Germinal center (tissue), 1 donor: Measurements from ENCODE around the gene DUSP1.

ENCODE experiments used
- DNase-seq: peaks from one replicate; pipeline ENCODE4 v3.0.0; 2012; ENCODE audit warnings: mixed read lengths, low spot score

The DUSP1 gene

GRCh38 chr5:172762214-172763119, 8.5 kb downstream of the DUSP1 start:
- no peak for DNase-seq

- DNase-seq, result no peak
Measured at GRCh38 chr5:172760959-172761358, 10.0 kb downstream of the DUSP1 start.

GRCh38 chr5:172760136-172760535, 10.9 kb downstream of the DUSP1 start:
- no peak for DNase-seq

GRCh38 chr5:172758834-172759149, 12.2 kb downstream of the DUSP1 start:
- DNase-seq, result no peak

- DNase-seq, result no peak
Measured at GRCh38 chr5:172758077-172758833, 12.7 kb downstream of the DUSP1 start.

- no peak for DNase-seq
Measured at GRCh38 chr5:172757394-172758010, 13.5 kb downstream of the DUSP1 start.

GRCh38 chr5:172756764-172757393, 14.1 kb downstream of the DUSP1 start:
- no peak for DNase-seq

GRCh38 chr5:172754596-172755356, 16.2 kb downstream of the DUSP1 start:
- DNase-seq, result no peak

- no peak for DNase-seq
Measured at GRCh38 chr5:172753101-172753500, 17.9 kb downstream of the DUSP1 start.

GRCh38 chr5:172751761-172752510, 19.1 kb downstream of the DUSP1 start:
- no peak for DNase-seq

GRCh38 chr5:172749881-172750633, 20.9 kb downstream of the DUSP1 start:
- DNase-seq, result no peak

- no peak for DNase-seq
Measured at GRCh38 chr5:172749076-172749475, 21.9 kb downstream of the DUSP1 start.

- no peak for DNase-seq
Measured at GRCh38 chr5:172748341-172748843, 22.6 kb downstream of the DUSP1 start.

- no peak for DNase-seq
Measured at GRCh38 chr5:172747471-172747870, 23.5 kb downstream of the DUSP1 start.

GRCh38 chr5:172746725-172747124, 24.3 kb downstream of the DUSP1 start:
- DNase-seq, result no peak

GRCh38 chr5:172745838-172746237, 25.2 kb downstream of the DUSP1 start:
- no peak for DNase-seq

GRCh38 chr5:172745406-172745805, 25.6 kb downstream of the DUSP1 start:
- DNase-seq, result no peak

- no peak for DNase-seq
Measured at GRCh38 chr5:172744123-172745104, 26.6 kb downstream of the DUSP1 start.
